HepG2 (cell line): Measurements from ENCODE around the gene CTSA. TPM values are rescaled to one million over a fixed set of nuclear protein-coding genes. Genes with fewer than 3 reads are reported as not detected.

ENCODE experiments used
- ATF3 ChIP-seq: sonication (generic); formaldehyde crosslinking; IDR thresholded peaks from 2 replicates; pipeline ENCODE4 v1.4.0; 2020; ENCODE audit warnings: missing genetic modification reagents
- ATM ChIP-seq: fragments of 450-650 bp; IDR thresholded peaks from 2 replicates; pipeline ENCODE4 v1.7.1; 2017; ENCODE audit warnings: mild to moderate bottlenecking, borderline replicate concordance
- BRF2 ChIP-seq: sonication (generic); formaldehyde crosslinking; IDR thresholded peaks from 2 replicates; pipeline ENCODE4 v1.8.1; 2022; ENCODE audit warnings: mild to moderate bottlenecking, missing genetic modification reagents
- GPBP1L1 ChIP-seq: sonication (generic); formaldehyde crosslinking; IDR thresholded peaks from 2 replicates; pipeline ENCODE4 v1.5.0; 2020; ENCODE audit warnings: mild to moderate bottlenecking, missing genetic modification reagents
- HNF1A ChIP-seq, 2 experiments: sonication (generic) in 1 of 2; formaldehyde crosslinking in 1 of 2; IDR thresholded peaks; 2 replicates each; pipeline versions ENCODE4 v1.4.0 to v1.6.1; 2016 to 2020; ENCODE audit warnings: borderline replicate concordance in 1 of 2, low read depth in 1 of 2, mild to moderate bottlenecking in 1 of 2, missing genetic modification reagents in 1 of 2
- ISL2 ChIP-seq: sonication (generic); formaldehyde crosslinking; IDR thresholded peaks from 2 replicates; pipeline ENCODE4 v1.5.0; 2020; ENCODE audit warnings: missing genetic modification reagents
- MAFK ChIP-seq, 2 experiments: IDR thresholded peaks in 1 of 2; conservative IDR thresholded peaks in 1 of 2; 2 replicates each; pipeline ENCODE4 v1.6.1; 2011; ENCODE audit warnings: improper control_type of control experiment in 2 of 2, low read length in 2 of 2
- RBM39 ChIP-seq: fragments of 200-400 bp; formaldehyde crosslinking; IDR thresholded peaks from one replicate; pipeline ENCODE4 v1.6.1; 2018; ENCODE audit warnings: antibody characterized with exemption, mild to moderate bottlenecking, low read depth, low read length; ENCODE audit not compliant: poor library complexity, severe bottlenecking
- SOX13 ChIP-seq, 3 experiments: fragments of 450-650 bp in 1 of 3; sonication (generic) in 1 of 3; formaldehyde crosslinking in 1 of 3; IDR thresholded peaks in 2 of 3; conservative IDR thresholded peaks in 1 of 3; 2 replicates each; pipeline versions ENCODE4 v1.5.0 to v1.6.1; 2016 to 2020; ENCODE audit warnings: antibody characterized with exemption in 1 of 3, mild to moderate bottlenecking in 1 of 3, missing compliant biosample characterization in 1 of 3, missing genetic modification reagents in 1 of 3, moderate library complexity in 1 of 3
- SP1 ChIP-seq, 2 experiments: fragments of 450-650 bp in 1 of 2; sonication (generic) in 1 of 2; formaldehyde crosslinking in 1 of 2; IDR thresholded peaks; 2 replicates each; pipeline versions ENCODE4 v1.4.0 to v1.6.1; 2016 to 2020; ENCODE audit warnings: missing genetic modification reagents in 1 of 2
- ZBED4 ChIP-seq: sonication (generic); formaldehyde crosslinking; IDR thresholded peaks from 2 replicates; pipeline ENCODE4 v1.4.0; 2020; ENCODE audit warnings: missing genetic modification reagents, borderline replicate concordance
- ZBTB8A ChIP-seq: sonication (generic); formaldehyde crosslinking; IDR thresholded peaks from 2 replicates; pipeline ENCODE4 v1.4.0; 2020; ENCODE audit warnings: mild to moderate bottlenecking, low read depth, missing genetic modification reagents, borderline replicate concordance
- ZMYM3 ChIP-seq: sonication (generic); formaldehyde crosslinking; IDR thresholded peaks from 2 replicates; pipeline ENCODE4 v1.5.1; 2020; ENCODE audit warnings: mild to moderate bottlenecking, missing genetic modification reagents
- ZNF670 ChIP-seq: sonication (generic); formaldehyde crosslinking; IDR thresholded peaks from 2 replicates; pipeline ENCODE4 v1.8.0; 2022; ENCODE audit warnings: mild to moderate bottlenecking, missing genetic modification reagents, borderline replicate concordance
- ZNF737 ChIP-seq: sonication (generic); formaldehyde crosslinking; IDR thresholded peaks from 2 replicates; pipeline ENCODE4 v1.5.0; 2020; ENCODE audit warnings: missing genetic modification reagents, mild to moderate bottlenecking, borderline replicate concordance
- ZNF768 ChIP-seq: sonication (generic); formaldehyde crosslinking; IDR thresholded peaks from 2 replicates; pipeline ENCODE4 v1.4.0; 2020; ENCODE audit warnings: missing genetic modification reagents
- polyA plus RNA-seq, 8 experiments: library from polyadenylated mRNA; depleted of rRNA in 3 of 8; stranded (reverse) in 7 of 8; unstranded in 1 of 8; fragments of >200 nt; fragmentation: Illumina TruSeq in 4 of 8; extraction: Trizol in 4 of 8; gene quantifications; 2 replicates each; pipeline versions ENCODE4 v1.2.1 to v1.2.3, GENCODE V29; 2011 to 2016; ENCODE audit warnings: low read depth in 4 of 8, missing spikeins in 1 of 8, mixed read lengths in 1 of 8; ENCODE audit not compliant: insufficient read depth in 1 of 8
- total RNA-seq, 5 experiments: library from RNA; depleted of rRNA; stranded (reverse); fragments of >200 nt; fragmentation: Illumina TruSeq; extraction: Trizol; gene quantifications; 2 replicates each; pipeline ENCODE4 v1.2.3, GENCODE V29; 2016; ENCODE audit warnings: low read depth in 1 of 5

Gene CTSA
- total and polyA plus RNA-seq, 2 of the 13 experiments (the other 11 are each of a cell fraction or from before 2014, with no cell fraction given), result 202 to 231 TPM

GRCh38 chr20:45867136-45867818, 23.9 kb upstream of the CTSA start (continued):
- TF ChIP-seq MAFK (conservative IDR thresholded peaks at IDR 0.05 in 1 of 2, IDR thresholded peaks at IDR 0.05 in 1 of 2; ENCODE audit: low read length in 2 of 2) (peak; percentile 75 to 78), ATM (no peak), GPBP1L1 (CRISPR knock-in tag) (no peak), SOX13 (IDR thresholded peaks at IDR 0.05) (no peak), SOX13 (CRISPR knock-in tag; conservative IDR thresholded peaks at IDR 0.05 in 1 of 2, IDR thresholded peaks at IDR 0.05 in 1 of 2) (peak in 1 of 2 experiments; percentile 59; a peak in 1 of 4 replicates), ATF3 (no peak), SP1 (IDR thresholded peaks at IDR 0.05) (no peak), SP1 (CRISPR knock-in tag; IDR thresholded peaks at IDR 0.05) (no peak), ISL2 (CRISPR knock-in tag) (0 out of 2 replicates have a peak, but pooled peaks have one; percentile 20), HNF1A (IDR thresholded peaks at IDR 0.05; ENCODE audit: low read depth) (0 out of 2 replicates have a peak, but pooled peaks have one; percentile 51), HNF1A (CRISPR knock-in tag; IDR thresholded peaks at IDR 0.05; ENCODE audit: borderline replicate concordance) (no peak; the same call in 1 of the 2 replicates), BRF2 (CRISPR knock-in tag) (no peak), ZBTB8A (no peak), ZNF737 (CRISPR knock-in tag) (no peak), ZMYM3 (peak; percentile 73), ZBED4 (CRISPR knock-in tag) (no peak), ZNF768 (no peak), ZNF670 (CRISPR knock-in tag) (no peak), RBM39 (no peak)
